OCI-M2 (cell line): Measurements from ENCODE around the gene SINHCAF.
"Not testable (repeated sequence)": the region's sequence is repeated elsewhere in the genome, so short reads cannot be mapped to it uniquely, and the experiment has no call there.

Experiments used
- DNase-seq: peaks from one replicate; lab custom pipeline; 2025; ENCODE audit not compliant: unreplicated experiment; lab: John Stamatoyannopoulos, UW

The SINHCAF gene

GRCh38 chr12:31273794-31274193 lies 52.2 kb downstream of the SINHCAF start:
- not testable (repeated sequence) for DNase-seq

GRCh38 chr12:31272607-31273225 lies 53.2 kb downstream of the SINHCAF start:
- DNase-seq = no peak

GRCh38 chr12:31267966-31268365 lies 58.0 kb downstream of the SINHCAF start:
- no peak for DNase-seq

GRCh38 chr12:31265722-31266121 lies 60.2 kb downstream of the SINHCAF start:
- DNase-seq = no peak

GRCh38 chr12:31263661-31264060 lies 62.3 kb downstream of the SINHCAF start:
- DNase-seq = no peak

GRCh38 chr12:31261744-31262143 lies 64.2 kb downstream of the SINHCAF start:
- DNase-seq = no peak

GRCh38 chr12:31260840-31261239 lies 65.1 kb downstream of the SINHCAF start:
- no peak for DNase-seq

- DNase-seq = no peak
Observed at GRCh38 chr12:31259136-31259886, 66.6 kb downstream of the SINHCAF start.

GRCh38 chr12:31257784-31258183 lies 68.2 kb downstream of the SINHCAF start:
- DNase-seq = no peak

GRCh38 chr12:31251707-31252611 lies 74.0 kb downstream of the SINHCAF start:
- DNase-seq = not testable (repeated sequence)

- DNase-seq = no peak
Observed at GRCh38 chr12:31250179-31250578, 75.8 kb downstream of the SINHCAF start.

- DNase-seq = no peak
Observed at GRCh38 chr12:31249356-31249755, 76.6 kb downstream of the SINHCAF start.

GRCh38 chr12:31248815-31249214 lies 77.1 kb downstream of the SINHCAF start:
- no peak for DNase-seq

GRCh38 chr12:31248337-31248736 lies 77.6 kb downstream of the SINHCAF start:
- no peak for DNase-seq

- DNase-seq = no peak
Observed at GRCh38 chr12:31246470-31246850, 79.5 kb downstream of the SINHCAF start.

GRCh38 chr12:31245822-31246469 lies 80.0 kb downstream of the SINHCAF start:
- DNase-seq = no peak

GRCh38 chr12:31242418-31242817 lies 83.5 kb downstream of the SINHCAF start:
- not testable (repeated sequence) for DNase-seq

GRCh38 chr12:31238764-31239387 lies 87.1 kb downstream of the SINHCAF start:
- DNase-seq = no peak

GRCh38 chr12:31238333-31238732 lies 87.6 kb downstream of the SINHCAF start:
- DNase-seq = not testable (repeated sequence)

GRCh38 chr12:31236998-31237637 lies 88.8 kb downstream of the SINHCAF start:
- DNase-seq = no peak
